GM12864 (cell line): ENCODE data around the gene ZNF333.
"Not testable (repeated sequence)": the region's sequence is repeated elsewhere in the genome, so short reads cannot be mapped to it uniquely, and the experiment has no call there.

Experiments
- DNase-seq: peaks from one replicate; pipeline ENCODE4 v3.0.0-alpha.2; 2011; ENCODE audit warnings: low read depth
- H3K4me3 ChIP-seq: 2 replicates; pipeline ENCODE4 v1.5.1; 2011; ENCODE audit warnings: mild to moderate bottlenecking, low read depth, low read length, control low read depth
- TF ChIP-seq, protein P1 (sequence below): IDR thresholded peaks from 2 replicates; pipeline ENCODE4 v1.5.1; 2011; ENCODE audit warnings: low read depth, mild to moderate bottlenecking, moderate library complexity, low read length, control low read depth, inconsistent platforms; ENCODE audit errors: missing control alignments

The ZNF333 gene

DNA sequence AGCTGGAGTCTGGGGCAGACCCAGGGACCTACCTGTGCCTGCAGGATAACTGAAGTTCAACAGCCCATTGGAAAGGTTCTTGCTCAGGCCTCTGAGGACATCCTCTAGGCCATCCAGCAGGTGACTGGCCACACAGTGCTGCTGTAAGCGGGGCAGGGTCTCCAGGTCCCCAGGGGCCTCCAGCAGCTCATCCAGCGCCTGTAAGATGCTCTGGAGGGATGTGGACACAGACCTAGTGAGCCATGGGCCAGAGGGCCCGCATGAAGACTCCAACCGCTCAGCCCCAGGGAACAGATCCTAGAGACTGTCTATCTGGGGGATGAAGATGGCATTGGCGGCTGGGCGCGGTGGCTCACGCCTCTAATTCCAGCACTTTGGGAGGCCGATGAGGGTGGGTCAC is 74.6 kb downstream of the ZNF333 start:
- no peak overlapping the region for H3K4me3 ChIP-seq
- no peak for DNase-seq
- TF ChIP-seq, protein P1, sequence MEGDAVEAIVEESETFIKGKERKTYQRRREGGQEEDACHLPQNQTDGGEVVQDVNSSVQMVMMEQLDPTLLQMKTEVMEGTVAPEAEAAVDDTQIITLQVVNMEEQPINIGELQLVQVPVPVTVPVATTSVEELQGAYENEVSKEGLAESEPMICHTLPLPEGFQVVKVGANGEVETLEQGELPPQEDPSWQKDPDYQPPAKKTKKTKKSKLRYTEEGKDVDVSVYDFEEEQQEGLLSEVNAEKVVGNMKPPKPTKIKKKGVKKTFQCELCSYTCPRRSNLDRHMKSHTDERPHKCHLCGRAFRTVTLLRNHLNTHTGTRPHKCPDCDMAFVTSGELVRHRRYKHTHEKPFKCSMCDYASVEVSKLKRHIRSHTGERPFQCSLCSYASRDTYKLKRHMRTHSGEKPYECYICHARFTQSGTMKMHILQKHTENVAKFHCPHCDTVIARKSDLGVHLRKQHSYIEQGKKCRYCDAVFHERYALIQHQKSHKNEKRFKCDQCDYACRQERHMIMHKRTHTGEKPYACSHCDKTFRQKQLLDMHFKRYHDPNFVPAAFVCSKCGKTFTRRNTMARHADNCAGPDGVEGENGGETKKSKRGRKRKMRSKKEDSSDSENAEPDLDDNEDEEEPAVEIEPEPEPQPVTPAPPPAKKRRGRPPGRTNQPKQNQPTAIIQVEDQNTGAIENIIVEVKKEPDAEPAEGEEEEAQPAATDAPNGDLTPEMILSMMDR: no peak

DNA sequence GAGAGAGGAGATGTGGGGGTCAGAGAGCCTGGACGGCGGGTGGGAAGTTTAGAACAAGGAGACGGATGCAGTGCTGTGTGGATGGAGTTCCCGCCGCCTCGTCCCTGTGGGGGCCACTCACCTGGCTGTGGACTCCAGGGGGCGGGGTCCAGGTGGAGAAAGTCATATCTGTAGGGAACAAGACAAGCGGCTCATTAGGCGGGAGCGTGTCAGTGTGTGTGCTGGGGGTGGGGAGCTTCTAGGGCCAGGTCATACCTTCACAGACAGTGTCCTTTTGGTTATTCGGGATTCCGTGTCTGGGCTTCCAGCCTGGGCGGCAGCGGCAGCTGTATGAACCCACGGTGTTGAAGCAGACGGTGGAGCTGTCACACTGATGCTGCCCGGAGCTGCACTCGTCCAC is 75.6 kb downstream of the ZNF333 start:
- not testable (repeated sequence) for DNase-seq, H3K4me3 ChIP-seq

DNA sequence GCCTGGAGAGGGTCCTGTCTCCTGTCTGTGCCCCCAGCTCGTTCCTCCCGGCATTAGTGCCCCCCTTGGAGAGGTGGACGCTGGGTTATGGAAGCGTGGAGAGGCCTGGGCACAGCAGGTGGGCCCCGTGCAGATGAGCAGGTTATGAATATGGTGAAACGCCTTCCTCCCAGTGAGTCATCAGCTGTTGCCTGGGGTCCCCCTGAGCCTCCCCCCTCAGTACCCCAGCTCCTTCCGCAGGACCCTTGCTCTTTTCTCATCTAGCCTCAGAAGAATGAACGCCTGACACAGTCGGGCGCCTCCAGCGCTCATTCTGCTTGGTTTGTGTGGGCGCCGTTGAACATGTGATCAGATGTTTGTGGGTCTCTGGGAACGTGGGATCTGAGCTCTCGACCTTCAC is 76.0 kb downstream of the ZNF333 start:
- not testable (repeated sequence) for H3K4me3 ChIP-seq, DNase-seq

DNA sequence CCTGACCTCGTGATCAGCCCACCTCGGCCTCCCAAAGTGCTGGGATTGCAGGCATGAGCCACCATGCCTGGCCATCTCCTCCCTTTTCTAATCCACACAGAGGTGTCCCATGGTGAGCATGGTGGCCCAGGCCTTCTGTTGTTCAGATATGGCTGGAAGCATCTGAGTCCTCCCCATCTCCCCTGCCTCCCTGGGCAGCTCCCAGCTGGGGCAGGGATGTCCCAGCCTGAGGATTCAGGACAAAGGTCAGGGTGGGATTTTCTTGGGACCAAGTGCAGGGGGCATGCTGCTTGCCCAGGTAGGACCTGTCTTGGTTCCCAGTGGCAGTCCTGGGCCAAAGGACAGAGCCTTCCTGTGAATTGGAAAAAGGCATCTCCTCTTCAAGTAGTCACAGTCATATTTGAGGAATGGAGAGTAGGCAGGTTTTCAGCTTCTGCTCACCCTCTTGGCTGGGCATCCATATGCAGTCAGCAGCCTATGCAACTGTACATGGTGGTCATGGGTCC is 77.7 kb downstream of the ZNF333 start:
- H3K4me3 ChIP-seq: no peak overlapping the region
- no peak for DNase-seq
- TF ChIP-seq, protein P1: no peak

DNA sequence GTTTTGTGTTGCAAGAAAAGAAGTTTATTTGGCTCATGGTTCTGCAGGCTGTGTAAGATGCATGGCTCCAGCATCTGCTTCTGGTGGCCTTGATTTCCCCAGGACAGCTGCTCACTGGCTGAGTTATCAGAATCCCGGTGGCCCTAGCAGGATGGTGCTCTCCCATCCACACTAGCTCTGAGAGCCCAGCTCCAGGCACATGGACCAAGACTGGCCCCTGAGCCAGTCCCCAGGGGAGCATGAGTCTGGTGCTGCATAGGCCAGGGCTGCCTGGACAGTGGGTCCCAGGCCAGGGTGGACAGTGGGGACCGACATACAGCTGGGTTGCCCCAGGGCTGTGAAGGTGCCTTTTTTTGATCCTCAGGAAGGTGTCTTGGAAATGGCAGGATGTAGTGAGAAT is 78.2 kb downstream of the ZNF333 start:
- H3K4me3 ChIP-seq: no peak overlapping the region
- DNase-seq: no peak
- TF ChIP-seq, protein P1: no peak

DNA sequence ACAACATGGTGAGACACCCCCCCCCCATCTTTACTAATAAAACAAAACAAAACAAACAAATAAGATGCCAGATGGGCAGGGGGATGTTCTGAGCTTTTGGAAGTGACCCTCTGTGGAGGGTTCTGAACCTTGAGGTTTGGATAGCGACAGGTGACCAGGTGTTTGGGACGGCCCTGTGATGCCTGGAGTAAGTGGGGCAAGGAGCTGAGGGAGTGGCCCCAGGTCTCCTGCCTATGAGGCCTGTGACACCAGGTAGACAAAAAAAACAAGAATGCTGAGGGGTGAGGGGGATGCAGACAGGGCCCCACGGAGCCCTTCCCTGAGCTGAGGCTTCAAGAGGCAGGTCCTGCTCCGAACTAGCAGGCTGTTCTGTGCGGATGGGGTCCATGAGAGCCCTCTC is 79.4 kb downstream of the ZNF333 start:
- H3K4me3 ChIP-seq: no peak overlapping the region
- TF ChIP-seq, protein P1: no peak
- DNase-seq: no peak

DNA sequence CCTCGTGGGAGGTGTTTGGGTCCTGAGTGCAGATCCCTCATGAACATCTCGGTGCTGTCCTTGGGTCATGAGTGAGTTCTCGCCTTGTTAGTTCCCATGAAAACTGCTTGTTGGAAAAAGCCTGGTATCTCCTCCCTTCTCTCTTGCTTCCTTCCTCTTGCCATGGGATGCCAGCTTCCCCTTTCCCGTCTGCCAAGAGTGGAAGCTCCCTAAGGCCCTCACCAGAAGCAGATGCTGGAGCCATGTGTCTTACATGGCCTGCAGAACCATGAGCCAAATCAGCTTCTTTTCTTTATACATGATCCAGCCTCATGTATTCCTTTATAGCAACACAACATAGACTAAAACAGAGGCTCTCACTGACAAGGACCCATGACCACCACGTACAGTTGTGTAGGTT is 80.3 kb downstream of the ZNF333 start:
- TF ChIP-seq, protein P1: no peak
- H3K4me3 ChIP-seq: no peak overlapping the region
- DNase-seq: no peak

DNA sequence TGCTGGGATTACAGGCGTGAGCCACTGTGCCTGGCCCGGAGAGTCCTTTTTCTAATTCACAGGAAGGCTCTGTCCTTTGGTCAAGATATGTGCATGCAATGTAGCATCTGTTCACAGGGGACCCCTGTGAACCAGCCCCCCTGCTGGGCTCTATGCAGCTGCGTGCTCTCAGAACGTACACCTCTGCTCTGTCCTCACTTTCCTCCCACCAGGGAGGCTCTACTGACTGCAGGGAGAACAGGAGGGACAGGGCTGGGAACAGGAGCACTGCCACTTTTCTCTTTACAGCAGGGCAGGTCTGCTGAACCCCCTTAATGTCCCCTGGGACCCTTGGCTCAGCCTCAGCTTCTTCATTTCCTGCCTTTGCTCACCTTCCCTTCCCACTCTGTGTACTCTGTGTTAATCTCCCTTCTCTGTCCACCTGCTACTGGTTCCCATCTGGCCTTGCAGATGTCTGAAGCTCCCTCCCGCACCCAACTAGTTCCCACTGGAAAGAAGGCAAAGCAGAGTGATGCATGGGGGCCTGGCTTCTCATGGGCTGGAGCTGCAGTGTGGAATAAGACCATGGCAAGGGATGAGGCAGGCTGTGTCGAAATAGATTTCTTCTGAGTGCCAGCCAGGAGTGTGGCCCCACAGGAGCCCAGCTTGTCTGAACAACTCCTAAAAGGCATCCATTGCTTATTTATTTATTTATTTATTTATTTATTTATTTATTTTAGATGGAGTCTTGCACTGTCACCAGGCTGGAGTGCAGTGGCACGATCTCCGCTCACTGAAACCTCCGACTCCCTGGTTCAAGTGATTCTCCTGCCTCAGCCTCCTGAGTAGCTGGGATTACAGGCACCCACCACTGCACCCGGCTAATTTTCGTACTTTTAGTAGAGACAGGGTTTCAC is 81.3 kb downstream of the ZNF333 start:
- TF ChIP-seq, protein P1: no peak
- no peak for DNase-seq
- H3K4me3 ChIP-seq: no peak overlapping the region
